SK-N-SH (cell line): ENCODE results near the gene PAN2. TPM values are rescaled to one million over a fixed set of nuclear protein-coding genes. Genes with fewer than 3 reads are reported as not detected.

Experiments used
- CTCF ChIA-PET: fragments of 300-600, 350-600 bp; formaldehyde crosslinking; extraction: SDS; loops from one replicate; lab custom pipeline; 2021; lab: Yijun Ruan, JAX
- POLR2A ChIA-PET: fragments of 350-600 bp; sonication (Branson Sonifier 250); formaldehyde crosslinking; extraction: SDS; loops from one replicate; lab custom pipeline; 2020; ENCODE audit warnings: antibody characterized with exemption, inconsistent platforms; lab: Yijun Ruan, JAX
- DNase-seq: peaks from one replicate; pipeline ENCODE4 v3.0.0; 2012
- H2AFZ ChIP-seq: fragments of 200-600 bp; sonication (generic); 2 replicates; pipeline ENCODE4 v1.8.1; 2016; ENCODE audit warnings: antibody characterized with exemption, mild to moderate bottlenecking, low read depth
- H3F3A ChIP-seq: fragments of 200-600 bp; sonication (generic); replicated peaks from 2 replicates; pipeline ENCODE3; 2016; ENCODE audit warnings: antibody characterized with exemption, mild to moderate bottlenecking; ENCODE audit not compliant: insufficient read depth
- H3K27ac ChIP-seq, 2 experiments: fragments of 200-500 bp in 1 of 2; fragments of 200-600 bp in 1 of 2; sonication (Bioruptor generic) in 1 of 2; sonication (generic), shearing (Covaris generic) in 1 of 2; 2 replicates each; pipeline versions ENCODE4 v1.5.1 to v1.6.1; 2014 to 2016; ENCODE audit warnings: low read depth in 2 of 2, inconsistent platforms in 1 of 2, low read length in 1 of 2, mild to moderate bottlenecking in 1 of 2, mixed read lengths in 1 of 2
- H3K27me3 ChIP-seq: fragments of 200-600 bp; sonication (generic), shearing (Covaris generic); 2 replicates; pipeline ENCODE4 v1.6.1; 2016; ENCODE audit warnings: mixed run types; ENCODE audit not compliant: insufficient read depth
- H3K36me3 ChIP-seq, 2 experiments: fragments of 200-500 bp in 1 of 2; fragments of 200-600 bp in 1 of 2; sonication (Bioruptor generic) in 1 of 2; sonication (generic) in 1 of 2; replicated peaks in 1 of 2; 2 replicates each; pipeline versions ENCODE3 to v1.5.1; 2014 to 2016; ENCODE audit warnings: low read length in 1 of 2, mild to moderate bottlenecking in 1 of 2; ENCODE audit not compliant: insufficient read depth in 2 of 2, control insufficient read depth in 1 of 2
- H3K4me1 ChIP-seq, 2 experiments: fragments of 200-500 bp in 1 of 2; fragments of 200-600 bp in 1 of 2; sonication (Bioruptor generic) in 1 of 2; sonication (generic), shearing (Covaris generic) in 1 of 2; 2 replicates each; pipeline versions ENCODE4 v1.5.1 to v1.6.1; 2014 to 2016; ENCODE audit warnings: low read depth in 1 of 2, low read length in 1 of 2, mixed run types in 1 of 2; ENCODE audit not compliant: insufficient read depth in 2 of 2, control insufficient read depth in 1 of 2
- H3K4me2 ChIP-seq: fragments of 200-600 bp; sonication (generic), shearing (Covaris generic); 2 replicates; pipeline ENCODE4 v1.6.1; 2017; ENCODE audit warnings: mixed run types
- H3K4me3 ChIP-seq, 2 experiments: fragments of 200-500 bp in 1 of 2; fragments of 200-600 bp in 1 of 2; sonication (Bioruptor generic) in 1 of 2; sonication (generic), shearing (Covaris generic) in 1 of 2; 2 replicates each; pipeline versions ENCODE4 v1.5.1 to v1.8.1; 2014 to 2016; ENCODE audit warnings: low read depth in 2 of 2, inconsistent platforms in 1 of 2, low read length in 1 of 2, mild to moderate bottlenecking in 1 of 2, mixed read lengths in 1 of 2, moderate library complexity in 1 of 2
- H3K79me2 ChIP-seq: fragments of 200-600 bp; sonication (generic); 2 replicates; pipeline ENCODE4 v1.8.1; 2017; ENCODE audit warnings: mild to moderate bottlenecking; ENCODE audit not compliant: insufficient read depth
- H3K9ac ChIP-seq: fragments of 200-600 bp; sonication (generic); 2 replicates; pipeline ENCODE4 v1.6.1; 2017; ENCODE audit warnings: mixed run types
- H3K9me2 ChIP-seq: fragments of 200-600 bp; sonication (generic); 2 replicates; pipeline ENCODE4 v1.6.1; 2017; ENCODE audit warnings: mixed run types
- H3K9me3 ChIP-seq: fragments of 200-600 bp; sonication (generic); 2 replicates; pipeline ENCODE4 v1.6.1; 2017; ENCODE audit warnings: mixed run types, mild to moderate bottlenecking, moderate library complexity
- H4K20me1 ChIP-seq: fragments of 200-600 bp; sonication (generic); 2 replicates; pipeline ENCODE4 v1.6.1; 2017; ENCODE audit warnings: mild to moderate bottlenecking, mixed run types; ENCODE audit not compliant: insufficient read depth
- REST ChIP-seq: IDR thresholded peaks from 2 replicates; pipeline ENCODE4 v1.6.1; 2012; ENCODE audit warnings: mild to moderate bottlenecking, low read depth, low read length, moderate library complexity
- USF2 ChIP-seq: fragments of 150-350 bp; IDR thresholded peaks from 2 replicates; pipeline ENCODE4 v1.6.1; 2017; ENCODE audit warnings: antibody characterized with exemption, low read length, low read depth, borderline replicate concordance
- WGBS: methylation state at CpG from one replicate; pipeline ENCODE4 v1.1.6; 2017; ENCODE audit warnings: low lambda C conversion rate; 5-methylcytosine and 5-hydroxymethylcytosine counted together
- polyA plus RNA-seq, 3 experiments: library from polyadenylated mRNA; depleted of rRNA; stranded (reverse); fragments of >200 nt; gene quantifications; 2 replicates each; pipeline ENCODE4 v1.2.3, GENCODE V29; 2012
- TF ChIP-seq, protein P1 (sequence below): IDR thresholded peaks from 2 replicates; pipeline ENCODE4 v1.4.0; 2012; ENCODE audit warnings: low read depth, borderline replicate concordance

The PAN2 gene
- polyA plus RNA-seq, 1 of the 3 experiments (the other 2 are of a cell fraction) = 37.1 TPM

GRCh38 chr12:56299308-56299852 is 34.4 kb downstream of the PAN2 start:
- ChIA-PET CTCF (interaction anchor here (0.6 to 2.7 kb wide), 5 partner anchors 12 to 337 kb away, joined by 3 to 6 read pairs (median 4); partner anchors contain the start of genes ANKRD52 and SMARCC2), POLR2A (interaction anchor here (1.2 to 2.2 kb wide), 3 partner anchors 17 to 61 kb away, joined by 4 to 12 read pairs (median 5); partner anchors contain the start of genes CNPY2, COQ10A and STAT2)
- peaks cover 34% of the 10 kb centered on the region for H3F3A ChIP-seq
- H3K4me2 ChIP-seq = peak overlapping the region; percentile 96
- H3K27me3 ChIP-seq = no peaks in the 10 kb centered on the region
- TF ChIP-seq, protein P1, sequence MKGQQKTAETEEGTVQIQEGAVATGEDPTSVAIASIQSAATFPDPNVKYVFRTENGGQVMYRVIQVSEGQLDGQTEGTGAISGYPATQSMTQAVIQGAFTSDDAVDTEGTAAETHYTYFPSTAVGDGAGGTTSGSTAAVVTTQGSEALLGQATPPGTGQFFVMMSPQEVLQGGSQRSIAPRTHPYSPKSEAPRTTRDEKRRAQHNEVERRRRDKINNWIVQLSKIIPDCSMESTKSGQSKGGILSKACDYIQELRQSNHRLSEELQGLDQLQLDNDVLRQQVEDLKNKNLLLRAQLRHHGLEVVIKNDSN = peak; percentile 68; the same call in 1 of the 2 replicates
- TF ChIP-seq REST = no peak
- DNase-seq = no peak
- peaks cover 70% of the 10 kb centered on the region for H3K79me2 ChIP-seq
- H4K20me1 ChIP-seq = peaks cover 37% of the 10 kb centered on the region
- H3K4me1 ChIP-seq = peaks cover 14 to 27% of the 10 kb centered on the region in 2 experiments; a peak in 2 of 4 replicates
- no peaks in the 10 kb centered on the region for H3K9me3 ChIP-seq
- H2AFZ ChIP-seq = peak overlapping the region; percentile 76
- peak overlapping the region; percentile 78 to 92 for H3K4me3 ChIP-seq
- 7% methylated on average over 10 of the region's 10 CpGs for WGBS
- peak overlapping the region; percentile 92 for H3K9ac ChIP-seq
- H3K27ac ChIP-seq = peak overlapping the region; percentile 83 to 85
- H3K36me3 ChIP-seq = peaks cover 4 to 24% of the 10 kb centered on the region in 2 experiments
- no peaks in the 10 kb centered on the region for H3K9me2 ChIP-seq

GRCh38 chr12:56298828-56299227 is 35.0 kb downstream of the PAN2 start:
- no peak for TF ChIP-seq USF2
- no peak for TF ChIP-seq REST
- Histone ChIP-seq H3K79me2 (peaks cover 76% of the 10 kb centered on the region), H3K4me3 (peak overlapping the region; percentile 78 to 92), H3K27me3 (no peaks in the 10 kb centered on the region), H3K36me3 (peaks cover 4 to 23% of the 10 kb centered on the region in 2 experiments), H3K4me1 (peaks cover 14 to 27% of the 10 kb centered on the region in 2 experiments; a peak in 2 of 4 replicates), H4K20me1 (peaks cover 40% of the 10 kb centered on the region), H3K27ac (peak overlapping the region in 1 of 2 experiments; percentile 85; a peak in 1 of 4 replicates), H3F3A (peaks cover 34% of the 10 kb centered on the region), H3K9me2 (no peaks in the 10 kb centered on the region), H3K4me2 (peak overlapping the region; percentile 96), H3K9ac (peak overlapping the region; percentile 92), H3K9me3 (no peaks in the 10 kb centered on the region), H2AFZ (no peak overlapping the region)
- ChIA-PET POLR2A (interaction anchor here (0.6 to 2.2 kb wide), 5 partner anchors 17 to 100 kb away, joined by 3 to 12 read pairs (median 4); partner anchors contain the start of genes CNPY2, COQ10A and STAT2), CTCF (interaction anchor here (0.9 to 2.7 kb wide), 8 partner anchors 12 to 338 kb away, joined by 3 to 6 read pairs (median 4); partner anchors contain the start of genes ANKRD52, CNPY2, ERBB3 and SMARCC2)
- 83% methylated on average over 5 of the region's 5 CpGs for WGBS
- DNase-seq = no peak
